ENCODE measurements around the gene FGF6.
"Not testable (repeated sequence)": the region's sequence is repeated elsewhere in the genome, so short reads cannot be mapped to it uniquely, and the experiment has no call there.

Gene FGF6, protein sequence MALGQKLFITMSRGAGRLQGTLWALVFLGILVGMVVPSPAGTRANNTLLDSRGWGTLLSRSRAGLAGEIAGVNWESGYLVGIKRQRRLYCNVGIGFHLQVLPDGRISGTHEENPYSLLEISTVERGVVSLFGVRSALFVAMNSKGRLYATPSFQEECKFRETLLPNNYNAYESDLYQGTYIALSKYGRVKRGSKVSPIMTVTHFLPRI

DNA sequence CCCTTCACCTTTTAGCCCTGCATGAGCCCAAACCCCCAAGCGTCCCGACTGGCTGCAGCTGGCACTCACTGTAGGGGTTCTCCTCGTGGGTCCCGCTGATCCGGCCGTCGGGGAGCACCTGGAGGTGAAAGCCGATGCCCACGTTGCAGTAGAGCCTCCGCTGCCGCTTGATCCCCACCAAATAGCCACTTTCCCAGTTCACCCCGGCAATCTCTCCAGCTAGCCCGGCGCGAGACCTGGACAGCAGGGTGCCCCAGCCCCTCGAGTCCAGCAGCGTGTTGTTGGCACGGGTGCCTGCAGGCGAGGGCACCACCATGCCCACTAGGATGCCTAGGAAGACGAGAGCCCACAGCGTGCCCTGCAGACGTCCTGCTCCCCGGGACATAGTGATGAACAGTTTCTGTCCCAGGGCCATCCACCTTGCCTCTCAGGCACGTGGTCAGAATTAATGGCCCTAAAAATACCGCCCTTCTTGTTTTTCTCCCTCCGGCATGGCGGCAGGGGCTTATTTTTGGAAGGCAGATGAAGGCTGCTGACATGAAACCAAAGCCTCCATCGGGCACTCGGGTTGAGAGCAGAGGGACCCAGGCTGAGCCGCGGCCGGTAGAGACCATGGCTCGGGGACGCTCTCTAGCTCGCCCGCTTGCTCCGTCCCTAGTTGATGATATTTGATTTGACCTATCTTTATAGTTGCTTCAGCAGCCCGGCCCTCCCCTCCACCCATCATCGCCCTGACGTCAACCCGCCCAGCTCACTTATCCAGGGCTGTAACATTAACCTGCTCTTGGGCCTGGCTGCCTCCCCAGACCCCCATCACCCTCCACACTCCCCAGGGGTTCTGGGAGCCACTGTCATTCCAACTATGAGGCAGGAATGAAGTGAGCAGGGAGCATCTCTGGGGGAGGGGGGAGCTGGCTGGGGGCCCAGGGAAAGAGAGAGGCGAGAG, at the start of gene FGF6:
Gene FGF6 (minus strand): TSS at position 660 of the 946 bp plus-strand sequence. CDS start 245 bp downstream, at position 415.
- in situ Hi-C loops (cut with HindIII; ENCODE audit: low sequenced_read_pairs): no loop called here

DNA sequence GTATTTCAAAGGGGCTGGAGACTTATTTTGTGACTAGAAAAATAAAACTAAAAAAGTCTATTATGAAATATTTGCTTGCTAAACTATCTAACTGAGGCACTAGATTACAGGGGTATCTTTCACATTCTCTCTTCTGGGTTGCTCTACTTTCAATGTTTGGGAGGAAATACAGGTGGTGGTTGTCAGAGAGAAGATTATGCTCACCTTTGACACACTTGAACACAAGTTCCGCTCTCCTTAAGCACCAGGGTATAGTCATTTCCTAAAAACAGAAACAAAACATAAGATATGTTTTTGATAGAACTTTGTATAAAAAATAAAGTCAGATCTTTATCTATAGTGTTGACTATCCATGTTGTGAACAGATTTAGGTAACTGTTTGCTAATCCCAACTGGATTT, 45.4 kb upstream of the FGF6 start:
- in situ Hi-C loops (cut with HindIII; ENCODE audit: low sequenced_read_pairs): no loop called here

DNA sequence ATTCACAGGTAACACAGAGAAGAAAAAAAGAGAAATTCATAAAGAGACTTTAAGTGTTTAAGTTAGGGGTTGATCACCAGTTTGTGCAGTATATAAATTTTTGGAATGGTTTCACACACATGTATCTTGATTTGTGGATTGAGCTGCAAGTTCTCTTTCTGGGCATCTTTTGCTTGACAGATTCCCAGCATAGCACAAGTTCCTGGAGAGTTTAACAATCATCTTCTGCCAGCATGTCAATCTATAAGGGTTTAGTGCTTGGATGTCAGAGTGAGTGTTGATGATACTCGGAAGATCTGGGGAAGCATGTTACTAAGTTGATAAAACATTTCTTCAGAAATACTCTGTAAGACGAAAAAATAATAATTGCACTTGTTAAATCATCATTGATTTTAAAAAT, 43.9 kb upstream of the FGF6 start:
- in situ Hi-C loops (cut with HindIII; ENCODE audit: low sequenced_read_pairs): no loop called here

DNA sequence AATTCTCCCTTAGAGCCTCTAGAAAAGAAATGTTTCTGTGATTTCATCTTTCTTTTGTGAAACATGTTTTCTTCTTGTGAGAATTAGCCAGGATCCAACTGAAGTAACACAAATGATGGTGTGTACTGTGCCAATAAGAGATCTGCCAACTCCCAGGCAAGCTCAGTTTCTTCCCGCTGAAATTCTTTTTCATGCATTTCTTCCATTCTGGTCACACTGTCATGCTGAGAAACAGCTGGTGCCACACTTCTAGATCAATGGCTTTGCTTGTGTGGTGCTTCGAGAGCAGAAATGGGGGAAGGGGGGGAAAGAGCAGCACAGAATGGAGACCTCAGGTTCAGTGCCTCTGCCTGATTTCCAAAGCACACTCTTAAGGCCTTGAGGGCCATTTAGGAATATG, 41.4 kb upstream of the FGF6 start:
- in situ Hi-C loops (cut with HindIII; ENCODE audit: low sequenced_read_pairs): no loop called here

DNA sequence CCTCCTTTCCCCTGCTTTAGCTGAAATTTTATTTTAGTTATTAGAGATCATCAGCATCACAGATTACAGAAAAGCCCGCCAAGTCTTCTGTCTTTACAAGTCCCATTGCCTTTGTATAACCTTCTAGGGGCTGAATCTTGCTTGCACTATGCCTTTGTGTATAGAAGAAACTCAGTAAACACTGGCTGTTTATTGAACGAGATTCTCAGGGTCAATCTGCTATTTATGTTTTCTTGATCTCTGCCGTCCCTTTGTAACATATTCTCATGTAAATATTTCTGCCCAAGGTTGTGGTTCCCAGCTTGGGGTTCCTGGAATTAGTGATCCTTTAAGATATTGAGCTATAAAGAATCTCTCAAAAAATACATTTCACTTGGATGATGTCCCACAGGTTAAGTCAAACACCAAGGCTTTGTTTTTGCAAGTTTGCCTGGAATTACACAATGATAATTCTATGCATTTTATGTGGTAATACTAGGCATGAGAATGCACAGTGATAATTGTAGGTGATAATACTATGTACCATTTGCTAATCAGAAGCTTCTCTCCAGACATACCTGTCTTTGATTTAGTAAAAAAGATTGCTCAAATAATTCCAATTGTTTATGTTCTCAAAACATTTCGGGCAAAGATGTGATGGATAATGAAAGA, 40.6 kb upstream of the FGF6 start:
- in situ Hi-C loops (cut with HindIII; ENCODE audit: low sequenced_read_pairs): no loop called here

DNA sequence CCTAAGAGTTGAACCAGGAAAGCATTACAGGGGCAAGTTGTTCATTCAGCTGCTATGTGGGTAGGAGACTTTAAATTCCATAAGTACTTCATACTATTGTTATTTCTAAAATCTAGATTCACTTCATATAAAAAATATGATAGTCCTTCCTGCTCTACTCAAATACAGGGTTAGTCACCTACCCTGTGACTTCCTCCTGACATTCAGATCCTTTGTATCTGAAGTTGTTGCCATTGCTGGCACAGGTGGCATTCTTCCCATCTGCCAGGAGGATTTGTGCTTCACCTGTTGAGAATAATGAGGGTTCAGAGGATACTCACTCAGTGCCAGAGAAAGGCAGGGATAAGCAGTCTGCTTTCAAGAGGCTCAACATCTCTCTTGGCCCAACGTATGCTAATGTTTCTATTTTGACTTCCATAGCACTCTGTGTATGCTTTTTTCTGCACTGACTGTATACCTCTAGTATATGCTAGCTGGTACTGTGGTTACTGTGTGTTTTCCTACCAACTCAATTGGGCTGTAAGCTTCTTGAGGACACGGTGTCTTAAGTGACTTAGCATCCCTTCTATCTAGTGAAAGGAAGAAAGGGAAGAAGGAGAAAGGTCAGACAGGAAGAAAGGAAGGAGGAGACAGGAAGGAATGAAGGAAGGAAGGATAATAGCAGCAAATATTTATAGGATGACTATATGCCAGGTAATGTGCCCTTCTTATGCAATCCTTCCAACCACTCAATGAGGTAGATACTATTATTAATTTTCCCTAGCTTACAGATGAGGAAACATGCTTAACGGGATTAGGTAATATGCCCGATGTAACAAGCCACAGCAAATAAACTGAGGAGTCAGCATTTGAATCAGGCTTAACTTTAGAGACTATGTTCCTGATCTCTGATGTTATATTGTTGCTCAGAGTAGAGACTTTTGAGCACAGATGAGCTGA, 38.5 kb upstream of the FGF6 start:
- in situ Hi-C loops (cut with HindIII; ENCODE audit: low sequenced_read_pairs): no loop called here

DNA sequence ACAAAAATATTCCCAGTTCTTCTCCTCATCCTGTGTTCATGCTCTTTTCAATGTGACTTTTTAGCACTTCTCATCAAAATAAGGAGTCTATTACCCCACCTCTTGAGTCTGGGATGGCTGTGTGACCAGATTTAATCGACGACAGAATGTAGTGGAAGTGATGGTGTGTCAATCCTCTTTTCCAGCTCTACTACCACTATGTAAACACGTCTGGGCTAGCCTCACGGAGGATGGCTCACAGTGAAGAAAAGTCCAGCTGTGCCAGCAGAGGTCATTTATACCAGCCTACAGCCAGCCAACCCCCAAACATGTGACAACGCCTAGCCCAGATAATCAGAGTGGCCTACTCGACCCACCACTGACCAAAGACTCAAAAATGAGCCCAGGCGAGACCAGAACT, 37.3 kb upstream of the FGF6 start:
- in situ Hi-C loops (cut with HindIII; ENCODE audit: low sequenced_read_pairs): no loop called here

DNA sequence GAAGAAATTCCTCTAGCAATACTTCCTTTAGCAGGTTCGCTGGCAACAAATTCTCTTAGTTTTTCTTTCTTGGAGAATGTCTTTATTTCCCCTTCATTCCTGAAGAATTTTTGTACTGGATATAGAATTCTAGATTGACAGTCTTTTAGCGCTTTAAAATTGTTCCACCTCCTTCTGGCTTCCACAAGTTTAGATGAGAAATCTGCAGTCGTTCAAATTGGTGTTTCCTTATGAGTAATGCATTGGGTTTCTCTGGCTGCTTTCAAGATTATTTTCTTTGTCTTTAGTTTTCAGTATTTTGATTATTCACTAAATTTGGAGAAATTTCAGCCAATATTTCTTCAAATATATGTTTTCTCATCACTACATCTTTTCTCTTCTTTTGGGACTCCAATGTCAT, 33.3 kb upstream of the FGF6 start:
- in situ Hi-C loops (cut with HindIII; ENCODE audit: low sequenced_read_pairs): no loop called here

DNA sequence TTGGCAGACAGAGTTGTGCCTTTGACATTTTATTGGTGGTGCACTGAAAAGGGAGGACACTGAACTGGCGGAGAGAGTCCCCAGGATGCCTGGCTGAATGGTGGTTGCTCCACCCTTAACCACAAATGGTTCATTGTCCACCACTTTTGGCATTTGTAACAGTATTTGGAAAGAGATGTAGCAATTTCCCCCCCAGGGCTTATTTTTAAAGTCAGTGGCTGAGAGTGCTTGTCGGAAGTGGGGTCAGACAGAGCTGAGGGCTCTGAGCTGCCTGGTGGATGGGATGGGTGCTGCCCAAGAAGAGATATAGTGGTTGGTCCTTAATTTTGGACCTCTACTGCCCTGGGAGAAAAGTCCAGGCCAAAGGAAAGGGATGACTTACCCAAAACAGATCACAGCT, 31.5 kb upstream of the FGF6 start:
- in situ Hi-C loops (cut with HindIII; ENCODE audit: low sequenced_read_pairs): no loop called here

DNA sequence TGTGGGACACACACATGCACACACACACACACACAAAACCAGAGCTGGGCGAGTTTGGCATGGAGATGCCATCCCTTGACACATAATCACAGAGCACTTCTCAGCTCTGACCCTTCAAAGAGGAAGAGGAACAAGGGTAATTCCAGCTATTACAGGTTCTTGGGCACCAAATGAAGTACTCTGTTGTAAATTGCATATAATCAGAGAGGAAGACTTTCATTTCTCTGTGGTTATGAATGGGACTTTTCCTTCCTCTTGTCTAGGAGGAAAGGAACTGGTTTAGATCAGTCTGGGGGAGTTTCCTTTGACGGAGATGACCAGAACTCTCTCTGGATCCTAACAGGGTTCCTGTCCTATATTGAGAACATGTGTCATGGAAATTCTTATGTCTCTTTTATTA, 26.4 kb upstream of the FGF6 start:
- in situ Hi-C loops (cut with HindIII; ENCODE audit: low sequenced_read_pairs): no loop called here

DNA sequence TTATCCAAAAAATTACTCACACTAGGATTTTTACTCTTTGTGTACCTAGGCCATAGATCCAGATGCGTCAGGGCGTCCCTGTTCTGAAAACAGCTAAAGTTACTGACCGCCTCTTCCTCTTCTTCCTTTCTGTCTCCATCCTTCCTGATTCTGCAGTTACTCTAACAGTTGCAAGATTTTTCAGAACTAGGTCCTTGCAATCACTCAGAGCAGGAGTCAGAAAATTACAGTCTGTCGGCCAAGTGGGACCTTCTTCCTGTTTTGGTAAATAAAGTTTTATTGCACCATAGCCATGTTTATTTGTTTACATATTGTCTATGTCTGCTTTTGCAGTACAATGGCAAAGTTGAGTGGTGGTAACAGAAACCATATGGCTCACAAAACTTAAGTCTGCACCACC, 25.6 kb upstream of the FGF6 start:
- in situ Hi-C loops (cut with HindIII; ENCODE audit: low sequenced_read_pairs): no loop called here

DNA sequence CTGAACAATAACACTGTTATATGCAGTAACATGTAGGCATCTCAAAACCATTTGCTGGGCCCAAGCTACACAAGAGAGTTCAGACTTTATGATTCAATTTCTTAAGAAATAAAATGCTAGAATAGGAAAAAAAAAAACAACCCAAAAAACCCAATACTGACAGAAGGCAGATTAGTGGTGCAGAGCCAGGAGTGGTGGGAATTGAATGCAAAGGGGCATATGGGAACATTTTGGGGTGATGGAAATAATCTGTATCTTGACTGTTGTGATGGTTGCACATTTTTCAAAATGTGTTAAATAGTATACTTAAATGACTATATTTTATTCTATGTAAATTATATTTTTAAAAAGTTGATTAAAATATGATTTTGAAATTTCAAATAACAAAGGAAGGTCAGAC, 23.4 kb upstream of the FGF6 start:
- in situ Hi-C loops (cut with HindIII; ENCODE audit: low sequenced_read_pairs): no loop called here

DNA sequence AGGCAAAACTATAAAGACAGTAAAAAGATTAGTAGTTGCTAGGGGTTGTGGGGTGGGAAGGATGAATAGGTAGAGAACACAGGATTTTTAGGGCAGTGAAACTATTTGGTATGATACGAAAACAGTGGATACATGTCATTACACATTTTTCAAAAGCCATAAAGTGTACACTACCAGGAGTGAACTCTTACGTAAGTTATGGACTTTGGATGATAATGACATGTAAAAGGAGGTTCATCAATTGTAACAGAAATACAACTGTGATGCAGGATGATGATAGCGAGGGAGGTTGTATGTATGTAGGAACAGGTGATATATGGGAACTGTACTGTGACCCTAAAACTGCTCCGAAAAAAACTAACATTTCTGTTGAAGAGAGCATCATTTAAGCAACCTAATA, 15.1 kb upstream of the FGF6 start:
- in situ Hi-C loops (cut with HindIII; ENCODE audit: low sequenced_read_pairs): loop anchor here (5.0 kb wide), 1 partner anchor 78 kb away; no protein-coding TSS in a partner anchor

DNA sequence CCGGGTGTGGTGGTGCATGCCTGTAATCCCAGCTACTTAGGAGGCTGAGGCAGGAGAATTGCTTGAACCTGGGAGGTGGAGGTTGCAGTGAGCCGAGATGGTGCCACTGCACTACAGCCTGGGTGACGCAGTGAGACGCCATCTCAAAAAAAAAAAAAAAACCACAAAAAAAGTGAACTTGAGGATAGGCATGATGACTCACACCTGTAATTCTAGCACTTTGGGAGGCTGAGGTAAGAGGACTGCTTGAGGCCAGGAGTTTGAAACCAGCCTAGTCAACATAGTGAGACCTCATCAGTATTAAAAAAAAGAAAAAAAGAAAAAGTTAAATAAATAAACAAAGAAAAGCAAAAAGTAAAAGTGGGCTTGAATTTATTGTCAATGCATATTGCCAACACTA, 10.2 kb upstream of the FGF6 start:
- in situ Hi-C loops (cut with HindIII; ENCODE audit: low sequenced_read_pairs): not testable (repeated sequence)

DNA sequence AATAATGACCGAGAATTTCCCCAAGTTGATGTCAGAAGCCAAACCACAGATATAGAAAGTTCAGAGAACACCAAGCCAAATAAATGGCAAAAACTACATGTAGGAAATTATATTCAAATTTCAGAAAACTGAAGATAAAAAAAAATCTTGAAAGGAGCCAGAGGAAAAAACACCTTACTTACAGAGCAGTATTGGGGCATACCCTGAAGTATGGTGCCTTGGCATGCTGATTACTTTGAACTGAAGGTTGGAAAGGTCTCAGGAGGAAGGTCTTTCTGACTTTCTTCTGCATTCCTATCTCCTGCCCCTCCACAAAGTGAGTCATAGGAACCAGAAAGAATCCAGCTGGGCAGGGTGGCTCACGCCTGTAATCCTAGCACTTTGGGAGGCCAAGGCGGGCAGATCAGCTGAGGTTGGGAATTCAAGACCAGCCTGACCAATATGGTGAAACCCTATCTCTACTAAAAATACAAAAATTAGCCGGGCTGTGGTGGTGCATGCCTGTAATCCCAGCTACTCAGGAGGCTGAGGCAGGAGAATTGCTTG, 8.8 kb upstream of the FGF6 start:
- in situ Hi-C loops (cut with HindIII; ENCODE audit: low sequenced_read_pairs): no loop called here

DNA sequence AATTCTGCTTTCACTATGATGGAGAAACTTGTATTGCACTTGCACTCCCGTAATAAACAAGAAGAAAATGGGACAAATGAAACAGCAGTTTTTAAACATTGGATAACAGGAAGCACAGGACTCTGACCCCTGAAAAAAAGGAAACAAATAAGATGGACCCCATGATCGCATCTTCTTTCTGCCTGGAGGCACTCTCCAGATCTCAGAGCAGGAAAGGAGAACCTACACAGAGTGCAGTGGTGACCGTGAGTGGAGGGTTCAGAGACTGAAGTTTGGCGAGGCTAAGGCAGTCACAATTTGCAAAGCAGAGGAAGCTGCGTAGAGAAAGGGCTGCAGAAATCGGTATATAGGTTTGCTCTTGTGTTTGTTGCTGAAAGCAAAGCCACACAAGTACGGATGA, 6.1 kb upstream of the FGF6 start:
- in situ Hi-C loops (cut with HindIII; ENCODE audit: low sequenced_read_pairs): no loop called here

DNA sequence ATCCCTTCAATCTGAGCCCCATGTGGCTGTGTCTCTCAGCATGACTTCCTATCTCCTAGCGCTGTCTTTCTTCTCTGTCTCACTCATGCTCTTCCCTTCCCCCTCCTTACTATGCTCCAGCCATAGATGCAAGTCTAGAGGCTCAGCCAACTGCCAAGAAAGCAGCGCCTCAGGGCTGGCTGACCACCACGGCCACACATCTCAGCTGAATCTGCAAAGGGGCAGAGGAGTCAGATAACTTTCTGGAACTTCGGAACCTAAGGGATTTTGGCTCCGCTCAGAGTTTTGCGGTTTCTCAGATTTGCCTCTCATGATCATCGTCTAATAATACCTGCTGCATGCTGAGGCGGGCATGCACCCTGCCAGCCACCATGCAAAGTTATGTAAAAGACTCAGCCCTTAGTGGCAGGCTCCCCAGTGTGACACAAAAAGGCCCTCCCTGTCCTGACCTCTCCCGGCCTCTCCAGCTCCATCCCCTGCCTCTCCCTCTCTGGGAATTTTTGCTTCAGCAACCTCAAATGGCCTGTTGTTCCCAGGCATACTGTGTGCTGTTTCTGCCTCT, 5.0 kb upstream of the FGF6 start:
- in situ Hi-C loops (cut with HindIII; ENCODE audit: low sequenced_read_pairs): no loop called here

DNA sequence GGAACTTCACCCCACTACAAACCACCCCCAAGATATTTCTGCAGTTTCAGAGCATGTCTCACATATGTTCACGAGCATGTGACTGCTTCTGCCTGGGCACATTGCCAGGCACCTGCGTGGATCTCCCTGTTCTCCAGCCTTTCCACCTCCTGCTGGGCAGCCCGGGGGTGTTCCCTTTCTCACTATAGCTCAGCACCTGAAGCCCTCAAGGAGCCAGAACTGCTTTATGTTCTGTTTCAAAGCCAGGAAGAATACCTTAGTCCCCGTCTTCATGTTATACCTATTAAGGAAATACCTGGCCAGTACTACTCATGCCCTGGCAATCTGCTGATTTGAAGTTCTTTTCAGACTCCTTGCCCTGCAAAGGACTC, 4.2 kb upstream of the FGF6 start:
- in situ Hi-C loops (cut with HindIII; ENCODE audit: low sequenced_read_pairs): no loop called here

DNA sequence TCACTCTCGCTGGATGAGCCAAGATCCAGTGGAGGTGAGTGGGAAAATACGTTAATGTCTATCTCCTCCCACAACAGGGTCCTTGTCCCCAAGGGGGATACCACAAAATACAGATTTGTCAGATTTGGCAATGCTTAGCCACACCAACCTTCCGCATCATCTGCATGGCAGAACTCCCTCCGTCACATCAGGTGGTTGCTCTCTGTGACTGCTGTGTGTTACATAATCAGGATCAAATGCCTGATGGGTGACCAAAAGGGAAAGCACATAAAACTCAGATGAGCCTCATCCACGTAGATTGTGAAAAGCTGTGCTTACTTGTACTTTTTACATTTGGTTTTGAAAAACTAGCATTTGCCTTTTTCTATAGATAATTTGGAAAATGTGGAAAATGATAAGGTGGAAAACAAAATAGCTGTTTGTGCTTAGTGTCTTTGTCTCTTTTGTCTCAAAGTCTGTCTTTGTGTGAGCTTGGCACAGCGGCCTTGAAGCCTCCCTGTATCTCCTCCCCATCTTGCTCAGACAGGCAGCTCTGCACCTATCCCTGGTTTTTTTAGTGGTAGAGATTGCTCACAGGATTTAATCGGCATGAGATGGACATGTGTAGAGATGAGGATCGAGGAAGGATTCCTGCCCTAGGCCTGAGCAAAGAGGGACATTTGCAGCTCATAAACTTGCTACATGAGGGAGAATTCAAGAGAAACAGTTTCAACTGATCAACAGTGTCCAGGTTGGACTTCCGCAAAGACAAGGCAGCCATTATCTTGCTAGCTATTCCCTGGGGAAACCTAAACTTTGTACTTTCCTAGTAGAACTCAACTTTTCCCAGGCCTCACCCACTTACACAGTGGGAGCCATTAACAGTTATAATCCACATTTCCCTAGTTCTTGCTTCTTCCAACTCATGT, 3.6 kb upstream of the FGF6 start:
- in situ Hi-C loops (cut with HindIII; ENCODE audit: low sequenced_read_pairs): no loop called here

Measured in endothelial cell of hepatic sinusoid (primary cell).